Measurements from ENCODE around the gene MAP2K4.
A peak's percentile ranks its signal among the peaks of the same experiment; 100 is the strongest.

The MAP2K4 gene

DNA sequence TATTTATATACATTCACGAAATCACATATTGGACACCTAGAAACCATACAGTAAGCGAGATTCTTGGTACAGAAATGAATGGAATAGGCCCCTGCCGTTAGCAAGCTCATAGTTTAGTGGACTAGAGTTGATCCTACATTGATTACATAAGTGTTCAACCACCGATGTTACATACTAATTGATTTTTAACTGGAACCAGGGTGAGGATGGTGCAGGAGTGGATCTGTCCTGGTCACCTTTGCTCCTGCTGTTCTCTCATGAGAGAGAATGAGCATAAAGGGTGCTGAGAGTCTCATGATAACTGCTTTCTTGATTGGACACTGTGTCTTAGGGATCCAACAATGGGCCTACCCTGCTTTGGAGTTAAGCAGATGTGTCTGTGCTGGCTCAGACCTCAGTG is 13.9 kb downstream of the MAP2K4 start:
- TF ChIP-seq, protein P1, sequence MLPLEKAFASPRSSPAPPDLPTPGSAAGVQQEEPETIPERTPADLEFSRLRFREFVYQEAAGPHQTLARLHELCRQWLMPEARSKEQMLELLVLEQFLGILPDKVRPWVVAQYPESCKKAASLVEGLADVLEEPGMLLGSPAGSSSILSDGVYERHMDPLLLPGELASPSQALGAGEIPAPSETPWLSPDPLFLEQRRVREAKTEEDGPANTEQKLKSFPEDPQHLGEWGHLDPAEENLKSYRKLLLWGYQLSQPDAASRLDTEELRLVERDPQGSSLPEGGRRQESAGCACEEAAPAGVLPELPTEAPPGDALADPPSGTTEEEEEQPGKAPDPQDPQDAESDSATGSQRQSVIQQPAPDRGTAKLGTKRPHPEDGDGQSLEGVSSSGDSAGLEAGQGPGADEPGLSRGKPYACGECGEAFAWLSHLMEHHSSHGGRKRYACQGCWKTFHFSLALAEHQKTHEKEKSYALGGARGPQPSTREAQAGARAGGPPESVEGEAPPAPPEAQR (tag by site-specific recombination; IDR thresholded peaks at IDR 0.05) = no peak
- TF ChIP-seq ZNF677 (tag by site-specific recombination; IDR thresholded peaks at IDR 0.05) = no peak
- no peak for TF ChIP-seq ZBTB21 (tag by site-specific recombination; IDR thresholded peaks at IDR 0.05)
- no peak for TF ChIP-seq ZNF10 (tag by site-specific recombination; IDR thresholded peaks at IDR 0.05)
- TF ChIP-seq, protein P2, sequence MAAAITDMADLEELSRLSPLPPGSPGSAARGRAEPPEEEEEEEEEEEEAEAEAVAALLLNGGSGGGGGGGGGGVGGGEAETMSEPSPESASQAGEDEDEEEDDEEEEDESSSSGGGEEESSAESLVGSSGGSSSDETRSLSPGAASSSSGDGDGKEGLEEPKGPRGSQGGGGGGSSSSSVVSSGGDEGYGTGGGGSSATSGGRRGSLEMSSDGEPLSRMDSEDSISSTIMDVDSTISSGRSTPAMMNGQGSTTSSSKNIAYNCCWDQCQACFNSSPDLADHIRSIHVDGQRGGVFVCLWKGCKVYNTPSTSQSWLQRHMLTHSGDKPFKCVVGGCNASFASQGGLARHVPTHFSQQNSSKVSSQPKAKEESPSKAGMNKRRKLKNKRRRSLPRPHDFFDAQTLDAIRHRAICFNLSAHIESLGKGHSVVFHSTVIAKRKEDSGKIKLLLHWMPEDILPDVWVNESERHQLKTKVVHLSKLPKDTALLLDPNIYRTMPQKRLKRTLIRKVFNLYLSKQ (tag by site-specific recombination; IDR thresholded peaks at IDR 0.05; ENCODE audit: borderline replicate concordance) = no peak
- TF ChIP-seq, protein P3, sequence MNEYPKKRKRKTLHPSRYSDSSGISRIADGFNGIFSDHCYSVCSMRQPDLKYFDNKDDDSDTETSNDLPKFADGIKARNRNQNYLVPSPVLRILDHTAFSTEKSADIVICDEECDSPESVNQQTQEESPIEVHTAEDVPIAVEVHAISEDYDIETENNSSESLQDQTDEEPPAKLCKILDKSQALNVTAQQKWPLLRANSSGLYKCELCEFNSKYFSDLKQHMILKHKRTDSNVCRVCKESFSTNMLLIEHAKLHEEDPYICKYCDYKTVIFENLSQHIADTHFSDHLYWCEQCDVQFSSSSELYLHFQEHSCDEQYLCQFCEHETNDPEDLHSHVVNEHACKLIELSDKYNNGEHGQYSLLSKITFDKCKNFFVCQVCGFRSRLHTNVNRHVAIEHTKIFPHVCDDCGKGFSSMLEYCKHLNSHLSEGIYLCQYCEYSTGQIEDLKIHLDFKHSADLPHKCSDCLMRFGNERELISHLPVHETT (tag by site-specific recombination; IDR thresholded peaks at IDR 0.05) = no peak
- TF ChIP-seq ZNF138 (tag by site-specific recombination; IDR thresholded peaks at IDR 0.05; ENCODE audit: borderline replicate concordance) = no peak
- no peak for TF ChIP-seq ZBTB48 (tag by site-specific recombination; IDR thresholded peaks at IDR 0.05)
- TF ChIP-seq ZNF561 (tag by site-specific recombination; IDR thresholded peaks at IDR 0.05; ENCODE audit: borderline replicate concordance) = no peak
- TF ChIP-seq ZNF623 (tag by site-specific recombination; IDR thresholded peaks at IDR 0.05) = no peak
- TF ChIP-seq ZNF423 (tag by site-specific recombination; IDR thresholded peaks at IDR 0.05) = no peak
- TF ChIP-seq ZNF610 (tag by site-specific recombination; IDR thresholded peaks at IDR 0.05; ENCODE audit: borderline replicate concordance) = no peak
- TF ChIP-seq, protein P4, sequence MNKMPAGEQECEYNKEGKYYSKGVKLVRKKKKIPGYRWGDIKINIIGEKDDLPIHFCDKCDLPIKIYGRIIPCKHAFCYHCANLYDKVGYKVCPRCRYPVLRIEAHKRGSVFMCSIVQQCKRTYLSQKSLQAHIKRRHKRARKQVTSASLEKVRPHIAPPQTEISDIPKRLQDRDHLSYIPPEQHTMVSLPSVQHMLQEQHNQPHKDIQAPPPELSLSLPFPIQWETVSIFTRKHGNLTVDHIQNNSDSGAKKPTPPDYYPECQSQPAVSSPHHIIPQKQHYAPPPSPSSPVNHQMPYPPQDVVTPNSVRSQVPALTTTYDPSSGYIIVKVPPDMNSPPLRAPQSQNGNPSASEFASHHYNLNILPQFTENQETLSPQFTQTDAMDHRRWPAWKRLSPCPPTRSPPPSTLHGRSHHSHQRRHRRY (tag by site-specific recombination; IDR thresholded peaks at IDR 0.05) = no peak
- TF ChIP-seq ZNF473 (tag by site-specific recombination; IDR thresholded peaks at IDR 0.05) = no peak
- Histone ChIP-seq H3K4me1 (ENCODE audit: control insufficient read depth, insufficient read depth, low read length) (peaks cover 50% of the 10 kb centered on the region), H3K9me3 (ENCODE audit: control insufficient read depth, insufficient read depth, low read depth, low read length) (no peaks in the 10 kb centered on the region), H3K27ac (ENCODE audit: extremely low read depth, low read depth, low read length) (no peak overlapping the region), H3K36me3 (ENCODE audit: control insufficient read depth in 2 of 2, insufficient read depth in 1 of 2, low read length in 2 of 2) (peaks cover 3 to 15% of the 10 kb centered on the region in 2 experiments), H3K4me3 (ENCODE audit: low read depth, low read length) (no peak overlapping the region)
- ChIA-PET POLR2A (no interaction called here), CTCF (interaction anchor here (1.0 kb wide), 1 partner anchor 147 kb away, joined by 3 read pairs; no protein-coding TSS in a partner anchor)

DNA sequence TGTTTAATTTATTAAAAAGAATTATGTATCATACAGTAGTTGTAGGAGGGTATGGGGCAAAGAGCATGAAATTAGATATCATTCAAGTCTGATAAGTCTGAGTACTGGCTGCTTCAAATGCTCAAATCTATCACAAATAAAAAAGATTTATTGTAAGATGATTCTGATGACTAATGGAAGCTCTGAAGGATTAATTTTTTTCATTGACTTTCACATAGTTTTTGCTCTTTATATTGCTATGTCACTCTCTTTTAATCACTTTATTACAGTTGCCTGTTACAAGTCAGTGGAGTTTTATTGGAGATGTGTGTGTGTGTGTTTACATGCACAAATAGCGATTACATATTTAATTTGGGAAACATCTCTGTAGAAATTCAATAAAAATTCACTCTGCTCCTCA is 15.0 kb downstream of the MAP2K4 start:
- H3K27ac ChIP-seq (ENCODE audit: extremely low read depth, low read depth, low read length) = no peak overlapping the region
- CTCF ChIA-PET = no interaction called here
- H3K4me3 ChIP-seq (ENCODE audit: low read depth, low read length) = no peak overlapping the region
- H3K9me3 ChIP-seq (ENCODE audit: control insufficient read depth, insufficient read depth, low read depth, low read length) = no peaks in the 10 kb centered on the region
- POLR2A ChIA-PET = interaction anchor here (2.1 kb wide), 1 partner anchor 15 kb away, joined by 10 read pairs; the partner anchor contains the start of gene MAP2K4
- H3K4me1 ChIP-seq (ENCODE audit: control insufficient read depth, insufficient read depth, low read length) = peaks cover 53% of the 10 kb centered on the region
- peaks cover 3 to 15% of the 10 kb centered on the region in 2 experiments for H3K36me3 ChIP-seq (ENCODE audit: control insufficient read depth in 2 of 2, insufficient read depth in 1 of 2, low read length in 2 of 2)
- TF ChIP-seq ZNF560 (tag by site-specific recombination; IDR thresholded peaks at IDR 0.05; ENCODE audit: borderline replicate concordance) (no peak), EGR2 (tag by site-specific recombination; IDR thresholded peaks at IDR 0.05; ENCODE audit: low read depth) (no peak), MYNN (tag by site-specific recombination; IDR thresholded peaks at IDR 0.05; ENCODE audit: borderline replicate concordance) (no peak), ZNF239 (tag by site-specific recombination; IDR thresholded peaks at IDR 0.05) (no peak), BCL11B (tag by site-specific recombination; IDR thresholded peaks at IDR 0.05; ENCODE audit: low read depth) (no peak), ZFP3 (tag by site-specific recombination; IDR thresholded peaks at IDR 0.05; ENCODE audit: low read depth) (no peak), ZNF510 (tag by site-specific recombination; IDR thresholded peaks at IDR 0.05; ENCODE audit: insufficient replicate concordance) (no peak), ZBTB20 (tag by site-specific recombination; IDR thresholded peaks at IDR 0.05) (no peak), ZNF544 (tag by site-specific recombination; IDR thresholded peaks at IDR 0.05) (no peak), ZNF549 (tag by site-specific recombination; IDR thresholded peaks at IDR 0.05) (no peak)
- TF ChIP-seq, protein P5, sequence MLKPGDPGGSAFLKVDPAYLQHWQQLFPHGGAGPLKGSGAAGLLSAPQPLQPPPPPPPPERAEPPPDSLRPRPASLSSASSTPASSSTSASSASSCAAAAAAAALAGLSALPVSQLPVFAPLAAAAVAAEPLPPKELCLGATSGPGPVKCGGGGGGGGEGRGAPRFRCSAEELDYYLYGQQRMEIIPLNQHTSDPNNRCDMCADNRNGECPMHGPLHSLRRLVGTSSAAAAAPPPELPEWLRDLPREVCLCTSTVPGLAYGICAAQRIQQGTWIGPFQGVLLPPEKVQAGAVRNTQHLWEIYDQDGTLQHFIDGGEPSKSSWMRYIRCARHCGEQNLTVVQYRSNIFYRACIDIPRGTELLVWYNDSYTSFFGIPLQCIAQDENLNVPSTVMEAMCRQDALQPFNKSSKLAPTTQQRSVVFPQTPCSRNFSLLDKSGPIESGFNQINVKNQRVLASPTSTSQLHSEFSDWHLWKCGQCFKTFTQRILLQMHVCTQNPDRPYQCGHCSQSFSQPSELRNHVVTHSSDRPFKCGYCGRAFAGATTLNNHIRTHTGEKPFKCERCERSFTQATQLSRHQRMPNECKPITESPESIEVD (tag by site-specific recombination; IDR thresholded peaks at IDR 0.05) = peak; percentile 82
- TF ChIP-seq, protein P6, sequence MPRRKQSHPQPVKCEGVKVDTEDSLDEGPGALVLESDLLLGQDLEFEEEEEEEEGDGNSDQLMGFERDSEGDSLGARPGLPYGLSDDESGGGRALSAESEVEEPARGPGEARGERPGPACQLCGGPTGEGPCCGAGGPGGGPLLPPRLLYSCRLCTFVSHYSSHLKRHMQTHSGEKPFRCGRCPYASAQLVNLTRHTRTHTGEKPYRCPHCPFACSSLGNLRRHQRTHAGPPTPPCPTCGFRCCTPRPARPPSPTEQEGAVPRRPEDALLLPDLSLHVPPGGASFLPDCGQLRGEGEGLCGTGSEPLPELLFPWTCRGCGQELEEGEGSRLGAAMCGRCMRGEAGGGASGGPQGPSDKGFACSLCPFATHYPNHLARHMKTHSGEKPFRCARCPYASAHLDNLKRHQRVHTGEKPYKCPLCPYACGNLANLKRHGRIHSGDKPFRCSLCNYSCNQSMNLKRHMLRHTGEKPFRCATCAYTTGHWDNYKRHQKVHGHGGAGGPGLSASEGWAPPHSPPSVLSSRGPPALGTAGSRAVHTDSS (tag by site-specific recombination; IDR thresholded peaks at IDR 0.05) = no peak
